Measurements from ENCODE around the gene F13A1. TPM values are rescaled to one million over a fixed set of nuclear protein-coding genes. Genes with fewer than 3 reads are reported as not detected.

Gene F13A1
- total and polyA plus RNA-seq, 2 of the 8 experiments (the other 6 are each of a cell fraction or from before 2014, with no cell fraction given), result 0.57 to 1.5 TPM

- Histone ChIP-seq H2AK5ac (ENCODE audit: low read depth, low read length) (no peak overlapping the region), H3K4me2 (ENCODE audit: insufficient read depth in 1 of 2, low read depth in 2 of 2, low read length in 2 of 2) (no peak overlapping the region), H3K4ac (replicated peaks; ENCODE audit: insufficient read length, low read depth, low read length) (no peak overlapping the region), H3K56ac (replicated peaks; ENCODE audit: insufficient read length, low read depth, low read length) (no peak overlapping the region), H2BK12ac (ENCODE audit: low read depth, low read length) (no peak overlapping the region), H3K36me3 (ENCODE audit: control insufficient read depth in 2 of 4, insufficient read depth in 4 of 4, low read length in 3 of 4) (no peaks in the 10 kb centered on the region), H2BK120ac (replicated peaks; ENCODE audit: low read depth, low read length) (no peak overlapping the region), H3K79me1 (ENCODE audit: low read depth, low read length) (no peaks in the 10 kb centered on the region), H3K23ac (ENCODE audit: insufficient read length) (no peak overlapping the region), H4K8ac (ENCODE audit: extremely low read depth, insufficient read depth, low read length) (no peak overlapping the region), H2BK5ac (ENCODE audit: low read depth, low read length) (no peak overlapping the region), H4K91ac (replicated peaks; ENCODE audit: insufficient read length, low read length) (no peak overlapping the region), H3K27me3 (replicated peaks in 1 of 4; ENCODE audit: control insufficient read depth in 3 of 4, extremely low read depth in 1 of 4, insufficient read depth in 3 of 4, low read length in 3 of 4) (no peaks in the 10 kb centered on the region), H3K14ac (ENCODE audit: insufficient read length) (no peak overlapping the region), H3K79me2 (ENCODE audit: control insufficient read depth in 1 of 2, insufficient read depth in 2 of 2, low read length in 2 of 2) (no peaks in the 10 kb centered on the region), H2BK20ac (ENCODE audit: low read length) (no peak overlapping the region), H3K23me2 (ENCODE audit: low read depth, low read length) (0 out of 2 replicates have a peak, but pooled peaks cover 4% of the 10 kb centered on the region), H3K9me3 (ENCODE audit: insufficient read depth in 2 of 2, low read depth in 1 of 2, low read length in 1 of 2) (peaks cover 5% of the 10 kb centered on the region in 2 experiments; a peak in 3 of 4 replicates), H3K18ac (ENCODE audit: extremely low read depth, low read length) (no peak overlapping the region), H4K20me1 (replicated peaks in 1 of 2; ENCODE audit: control insufficient read depth in 1 of 2, insufficient read depth in 2 of 2, low read length in 2 of 2) (no peaks in the 10 kb centered on the region), H2AFZ (ENCODE audit: low read length) (no peak overlapping the region), H3K4me3 (ENCODE audit: extremely low read depth in 1 of 4, insufficient read depth in 2 of 4, low read depth in 3 of 4, low read length in 4 of 4) (no peak overlapping the region), H3K9ac (replicated peaks in 1 of 4; ENCODE audit: extremely low read depth in 1 of 4, low read depth in 3 of 4, low read length in 3 of 4) (no peak overlapping the region), H3K4me1 (replicated peaks in 1 of 4; ENCODE audit: control insufficient read depth in 3 of 4, insufficient read depth in 4 of 4, low read length in 3 of 4) (no peaks in the 10 kb centered on the region), H4K5ac (ENCODE audit: insufficient read length, low read depth, low read length) (no peak overlapping the region), H2BK15ac (ENCODE audit: low read length) (no peak overlapping the region), H3K27ac (ENCODE audit: low read depth, low read length) (no peak overlapping the region)
- no peak for DNase-seq (ENCODE audit: low read depth in 1 of 2, low spot score in 2 of 2)
- ChIA-PET CTCF (ENCODE audit: partially characterized antibody) (no interaction called here), POLR2A (ENCODE audit: partially characterized antibody) (no interaction called here)
- TF ChIP-seq SUZ12 (IDR thresholded peaks at IDR 0.05; ENCODE audit: low read length) (no peak), E2F6 (IDR thresholded peaks at IDR 0.05) (no peak), CTBP2 (IDR thresholded peaks at IDR 0.05; ENCODE audit: borderline replicate concordance, insufficient read depth, insufficient read length, low read length) (no peak)
- no peak for FAIRE-seq
- WGBS, 2 experiments (ENCODE audit: extremely low coverage in 1 of 2, insufficient coverage in 1 of 2, insufficient read length in 1 of 2, insufficient replicate concordance in 2 of 2, low coverage in 1 of 2, low lambda C conversion rate in 2 of 2, missing lambda C conversion rate in 1 of 2), result 89% methylated on average over 3 of the region's 3 CpGs; no CpG with 5 or more reads in 1 of the 2 experiments
These were observed 195.0 kb downstream of the F13A1 start for GRCh38 chr6:6125495-6125894.

Data from H1 (cell line).